Peyer's patch (tissue), 4 donors: ENCODE measurements around the gene HELZ.

ENCODE experiments used
- CTCF ChIP-seq, 6 experiments: fragments of 450-650 bp in 4 of 6; fragments of 200-600 bp in 2 of 6; sonication (generic) in 1 of 6; IDR thresholded peaks; one replicate each; pipeline ENCODE4 v1.5.1; 2017 to 2019; ENCODE audit warnings: antibody characterized with exemption in 6 of 6, mild to moderate bottlenecking in 3 of 6, moderate library complexity in 1 of 6
- POLR2A ChIP-seq, 2 donors: fragments of 450-650 bp; IDR thresholded peaks; one replicate each; pipeline ENCODE4 v1.5.1; 2017; ENCODE audit warnings: antibody characterized with exemption in 2 of 2, mild to moderate bottlenecking in 2 of 2, moderate library complexity in 2 of 2

DNA sequence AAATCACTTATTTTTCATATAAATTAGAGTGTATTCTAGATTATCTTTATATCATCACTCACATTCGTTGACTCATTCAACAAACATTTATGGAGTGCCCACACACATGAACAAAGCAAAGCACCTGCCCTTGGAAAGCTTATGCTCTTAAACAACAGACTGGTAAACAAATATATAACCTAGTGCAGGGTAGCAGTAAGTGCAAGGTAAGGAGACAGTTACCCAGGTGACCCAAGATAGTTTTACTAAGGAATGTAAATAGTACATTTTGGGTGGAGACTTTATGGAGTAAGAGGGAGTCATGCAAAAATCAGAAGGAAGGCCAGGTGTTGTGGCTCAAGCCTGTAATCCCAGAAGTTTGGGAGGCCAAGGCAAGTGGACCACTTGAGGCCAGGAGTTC lies 40.4 kb upstream of the HELZ start:
- no peak for TF ChIP-seq CTCF (IDR thresholded peaks at IDR 0.05)
- no peak for TF ChIP-seq POLR2A (IDR thresholded peaks at IDR 0.05)
